Mucosa of descending colon (tissue), 3 donors: ENCODE measurements around the gene AGTRAP. TPM values are rescaled to one million over a fixed set of nuclear protein-coding genes. Genes with fewer than 3 reads are reported as not detected.

ENCODE experiments used
- ATAC-seq: fragments of 200-7000 bp; cut with Tn5 transposase; one replicate; pipeline ENCODE4 v1.9.1; 2020; ENCODE audit warnings: mild to moderate bottlenecking, moderate library complexity
- DNase-seq, 3 donors: peaks; one replicate each; pipeline ENCODE4 v3.0.0-alpha.2; 2020
- H3K36me3 ChIP-seq: fragments of 200-600 bp; one replicate; pipeline ENCODE4 v1.8.0; 2021; ENCODE audit warnings: low read depth, mild to moderate bottlenecking
- H3K4me1 ChIP-seq: fragments of 200-600 bp; one replicate; pipeline ENCODE4 v1.8.0; 2021; ENCODE audit warnings: low read depth, mild to moderate bottlenecking
- H3K4me3 ChIP-seq: fragments of 200-600 bp; one replicate; pipeline ENCODE4 v1.8.0; 2021; ENCODE audit warnings: mild to moderate bottlenecking
- H3K9me3 ChIP-seq: fragments of 200-600 bp; one replicate; pipeline ENCODE4 v1.8.0; 2021; ENCODE audit warnings: mild to moderate bottlenecking
- CTCF ChIP-seq: fragments of 200-600 bp; IDR thresholded peaks from one replicate; pipeline ENCODE4 v1.8.0; 2022; ENCODE audit warnings: antibody characterized with exemption, mild to moderate bottlenecking
- intact Hi-C, 2 donors: fragments of 100-400 bp; cut with DNase I in 1 of 2; cut with micrococcal nuclease in 1 of 2; formaldehyde crosslinking; loops; one replicate each; pipeline versions ENCODE4 v1.11.0 to v1.11.1; 2022; cut with DNase I, micrococcal nuclease
- total RNA-seq, 3 donors: library from RNA; stranded (reverse); fragmentation: NEBNext Ultra II Directional in 2 of 3; extraction: Animal tissue kit (Norgen Biotek cat#: 25700) in 2 of 3; gene quantifications; one replicate each; pipeline versions ENCODE4 v1.2.1 to v1.2.4, GENCODE V29; 2021 to 2023
- donor health status: DM: no; HTN: no; CAD: no; lungs with moderate emphysema.
- donor health status: DM: no; HTN: no; CAD: no.
- donor health status: DM: no; HTN: yes; CAD: no.

The AGTRAP gene
- total RNA-seq, 3 donors from 2014 or later: 11.8 to 23.4 (median 22.6) TPM

DNA sequence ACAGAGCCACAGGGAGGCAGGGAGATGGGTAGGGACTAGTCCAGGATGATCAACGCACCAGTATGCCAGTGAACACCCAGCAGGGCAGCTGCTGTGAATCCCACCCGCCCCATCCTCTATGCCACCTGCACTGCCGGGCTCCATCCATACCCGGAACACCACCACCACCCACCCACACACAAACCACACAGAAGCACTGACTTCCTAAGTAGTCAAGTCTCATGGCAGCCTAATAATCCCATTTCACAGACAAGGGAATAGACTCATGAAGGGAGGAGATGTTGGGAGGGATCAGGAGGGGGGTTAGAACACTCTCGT lies 38.1 kb upstream of the AGTRAP start:
- Histone ChIP-seq H3K9me3 (no peaks in the 10 kb centered on the region), H3K4me3 (no peak overlapping the region), H3K36me3 (no peaks in the 10 kb centered on the region), H3K4me1 (no peaks in the 10 kb centered on the region)
- ATAC-seq (no peak), DNase-seq (no peak)
- no peak for TF ChIP-seq CTCF
- intact Hi-C loops: no loop called here

DNA sequence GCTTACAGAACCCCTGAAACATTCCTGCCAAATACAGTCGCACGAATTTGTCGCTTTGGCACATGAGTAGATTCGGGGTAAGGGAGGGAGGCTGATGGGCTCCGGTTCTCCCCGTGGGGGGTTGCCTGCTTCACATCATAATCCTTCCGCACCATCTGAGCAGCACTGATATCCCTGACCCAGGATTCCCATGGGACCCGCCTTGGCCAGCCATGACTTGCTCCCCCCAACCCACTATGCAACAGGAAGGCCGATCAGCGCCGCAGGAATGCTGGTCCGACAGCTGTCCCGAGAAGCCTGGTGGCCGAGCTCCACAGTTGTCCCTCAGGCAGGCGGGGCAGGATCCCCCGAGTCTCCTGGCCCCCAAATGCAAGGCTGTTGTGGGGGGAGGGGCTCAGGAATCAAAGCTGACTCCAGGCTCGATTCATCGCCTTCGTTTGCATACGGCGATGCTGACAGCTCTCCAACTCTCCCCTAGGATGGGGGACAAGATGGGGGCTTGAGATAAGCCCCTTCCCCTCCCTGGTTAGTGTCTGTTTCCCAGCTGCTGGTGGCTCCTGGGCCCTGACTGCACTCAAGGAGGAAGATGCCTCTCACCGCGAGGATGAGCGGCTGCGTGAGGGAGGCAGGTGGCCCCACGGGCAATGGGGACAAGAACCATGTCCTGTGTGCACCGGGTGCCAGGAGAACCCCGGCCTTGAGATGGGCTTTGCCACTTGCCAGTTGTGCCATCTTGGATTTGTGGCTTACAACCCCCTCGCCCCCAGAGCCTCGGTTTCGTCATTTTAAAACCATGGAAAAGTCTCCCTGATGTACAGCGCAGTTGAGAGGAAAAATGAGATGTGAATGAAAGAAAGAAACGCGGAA lies 35.1 kb upstream of the AGTRAP start:
- no peak for DNase-seq
- TF ChIP-seq CTCF: no peak
- Histone ChIP-seq H3K4me3 (no peak overlapping the region), H3K9me3 (no peaks in the 10 kb centered on the region), H3K4me1 (no peaks in the 10 kb centered on the region), H3K36me3 (no peaks in the 10 kb centered on the region)
- ATAC-seq: no peak
- intact Hi-C loops: no loop called here

DNA sequence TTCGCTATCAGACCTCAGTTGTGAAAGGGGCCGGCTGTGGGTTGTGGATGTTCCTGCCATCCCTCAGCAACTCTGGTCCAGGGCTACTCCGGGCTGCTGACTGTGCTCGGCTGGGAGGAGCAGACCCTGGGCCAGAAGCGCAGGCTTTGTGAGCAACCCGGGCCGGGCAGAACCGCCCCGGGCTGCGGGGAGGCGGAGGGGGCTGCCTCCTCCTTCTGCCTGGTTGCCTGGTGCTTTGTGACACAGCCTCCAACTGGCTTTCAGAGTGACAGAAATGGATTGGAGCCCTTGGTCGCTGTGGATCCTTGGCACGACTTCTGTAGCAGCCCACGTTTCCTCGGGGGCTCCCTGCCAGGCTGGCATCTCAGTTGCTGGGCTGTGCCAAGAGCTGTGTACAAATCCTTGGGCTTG lies 34.4 kb upstream of the AGTRAP start:
- intact Hi-C loops: no loop called here
- H3K4me3 ChIP-seq: no peak overlapping the region
- DNase-seq (no peak), ATAC-seq (no peak)
- no peaks in the 10 kb centered on the region for H3K36me3 ChIP-seq
- H3K9me3 ChIP-seq: no peaks in the 10 kb centered on the region
- no peaks in the 10 kb centered on the region for H3K4me1 ChIP-seq
- TF ChIP-seq CTCF: no peak

GRCh38 chr1:11701981-11702803 lies 33.7 kb upstream of the AGTRAP start:
- Histone ChIP-seq H3K9me3 (no peaks in the 10 kb centered on the region), H3K4me1 (no peaks in the 10 kb centered on the region), H3K36me3 (no peaks in the 10 kb centered on the region), H3K4me3 (no peak overlapping the region)
- intact Hi-C loops: no loop called here
- DNase-seq: no peak
- ATAC-seq: no peak
- no peak for TF ChIP-seq CTCF

GRCh38 chr1:11703357-11704193 lies 32.4 kb upstream of the AGTRAP start:
- Histone ChIP-seq H3K9me3 (no peaks in the 10 kb centered on the region), H3K4me3 (no peak overlapping the region), H3K4me1 (no peaks in the 10 kb centered on the region), H3K36me3 (no peaks in the 10 kb centered on the region)
- no peak for TF ChIP-seq CTCF
- DNase-seq (no peak), ATAC-seq (no peak)
- intact Hi-C loops: no loop called here
